Nephron (organoid): ENCODE data around the gene FBXW12.

Source experiments
- H3K27ac Mint-ChIP-seq, 3 experiments: 2 replicates each; pipeline ENCODE4 v1.8.0; 2020; ENCODE audit warnings: mixed read lengths in 3 of 3, mild to moderate bottlenecking in 2 of 3, moderate library complexity in 1 of 3
- H3K27me3 Mint-ChIP-seq: 2 replicates; pipeline ENCODE4 v1.8.0; 2021; ENCODE audit warnings: low read depth, mild to moderate bottlenecking, moderate library complexity, mixed read lengths
- H3K36me3 Mint-ChIP-seq: 2 replicates; pipeline ENCODE4 v1.8.0; 2020; ENCODE audit warnings: low read depth, mixed read lengths
- H3K4me1 Mint-ChIP-seq: 2 replicates; pipeline ENCODE4 v1.8.0; 2020; ENCODE audit warnings: mixed read lengths
- H3K4me3 Mint-ChIP-seq, 3 experiments: 2 replicates each; pipeline ENCODE4 v1.8.0; 2020; ENCODE audit warnings: mild to moderate bottlenecking in 3 of 3, mixed read lengths in 3 of 3, moderate library complexity in 2 of 3
- H3K9me3 Mint-ChIP-seq: 2 replicates; pipeline ENCODE4 v1.8.0; 2020; ENCODE audit warnings: mixed read lengths
- TF ChIP-seq, protein P1 (sequence below), 3 experiments: fragments of 200-600 bp; sonication (generic); IDR thresholded peaks; one replicate each; pipeline ENCODE4 v1.5.0; 2021; ENCODE audit warnings: antibody characterized with exemption in 3 of 3; ENCODE audit not compliant: unreplicated experiment in 3 of 3

The FBXW12 gene

DNA sequence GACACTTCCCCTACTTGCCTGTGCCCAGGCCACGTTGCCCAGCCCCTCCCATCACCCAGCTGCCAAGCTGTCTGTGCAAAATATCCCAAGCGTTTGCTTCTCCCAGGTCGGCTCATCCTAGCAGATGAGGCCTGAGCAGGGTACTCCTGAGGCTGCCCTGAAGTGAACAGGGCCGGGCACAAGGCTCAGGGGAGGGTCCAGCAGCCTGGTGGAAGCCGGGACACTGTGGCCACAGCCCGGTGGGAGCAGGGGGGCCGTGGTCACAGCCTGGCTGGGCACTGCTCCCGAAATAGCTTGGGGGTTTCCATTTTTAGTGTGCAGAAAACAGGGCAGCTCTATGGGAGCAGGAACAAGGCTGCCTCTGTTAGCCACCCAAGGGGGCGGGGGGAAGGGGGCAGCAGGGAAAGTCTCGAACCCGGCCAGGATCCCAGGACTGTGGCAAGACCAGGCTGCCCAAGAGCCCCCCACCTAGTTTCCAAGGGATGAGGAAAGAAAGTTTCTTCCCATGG lies 54.4 kb downstream of the FBXW12 start:
- peak overlapping the region; percentile 90 to 94 (median 93) for H3K27ac Mint-ChIP-seq
- peaks cover 10% of the 10 kb centered on the region for H3K36me3 Mint-ChIP-seq
- peak overlapping the region; percentile 84 to 91 (median 87) for H3K4me3 Mint-ChIP-seq
- H3K27me3 Mint-ChIP-seq = no peaks in the 10 kb centered on the region
- TF ChIP-seq, protein P1, sequence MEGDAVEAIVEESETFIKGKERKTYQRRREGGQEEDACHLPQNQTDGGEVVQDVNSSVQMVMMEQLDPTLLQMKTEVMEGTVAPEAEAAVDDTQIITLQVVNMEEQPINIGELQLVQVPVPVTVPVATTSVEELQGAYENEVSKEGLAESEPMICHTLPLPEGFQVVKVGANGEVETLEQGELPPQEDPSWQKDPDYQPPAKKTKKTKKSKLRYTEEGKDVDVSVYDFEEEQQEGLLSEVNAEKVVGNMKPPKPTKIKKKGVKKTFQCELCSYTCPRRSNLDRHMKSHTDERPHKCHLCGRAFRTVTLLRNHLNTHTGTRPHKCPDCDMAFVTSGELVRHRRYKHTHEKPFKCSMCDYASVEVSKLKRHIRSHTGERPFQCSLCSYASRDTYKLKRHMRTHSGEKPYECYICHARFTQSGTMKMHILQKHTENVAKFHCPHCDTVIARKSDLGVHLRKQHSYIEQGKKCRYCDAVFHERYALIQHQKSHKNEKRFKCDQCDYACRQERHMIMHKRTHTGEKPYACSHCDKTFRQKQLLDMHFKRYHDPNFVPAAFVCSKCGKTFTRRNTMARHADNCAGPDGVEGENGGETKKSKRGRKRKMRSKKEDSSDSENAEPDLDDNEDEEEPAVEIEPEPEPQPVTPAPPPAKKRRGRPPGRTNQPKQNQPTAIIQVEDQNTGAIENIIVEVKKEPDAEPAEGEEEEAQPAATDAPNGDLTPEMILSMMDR (IDR thresholded peaks at IDR 0.05; ENCODE audit: unreplicated experiment in 3 of 3) = no peak
- H3K9me3 Mint-ChIP-seq = no peaks in the 10 kb centered on the region
- peaks cover 49% of the 10 kb centered on the region for H3K4me1 Mint-ChIP-seq

DNA sequence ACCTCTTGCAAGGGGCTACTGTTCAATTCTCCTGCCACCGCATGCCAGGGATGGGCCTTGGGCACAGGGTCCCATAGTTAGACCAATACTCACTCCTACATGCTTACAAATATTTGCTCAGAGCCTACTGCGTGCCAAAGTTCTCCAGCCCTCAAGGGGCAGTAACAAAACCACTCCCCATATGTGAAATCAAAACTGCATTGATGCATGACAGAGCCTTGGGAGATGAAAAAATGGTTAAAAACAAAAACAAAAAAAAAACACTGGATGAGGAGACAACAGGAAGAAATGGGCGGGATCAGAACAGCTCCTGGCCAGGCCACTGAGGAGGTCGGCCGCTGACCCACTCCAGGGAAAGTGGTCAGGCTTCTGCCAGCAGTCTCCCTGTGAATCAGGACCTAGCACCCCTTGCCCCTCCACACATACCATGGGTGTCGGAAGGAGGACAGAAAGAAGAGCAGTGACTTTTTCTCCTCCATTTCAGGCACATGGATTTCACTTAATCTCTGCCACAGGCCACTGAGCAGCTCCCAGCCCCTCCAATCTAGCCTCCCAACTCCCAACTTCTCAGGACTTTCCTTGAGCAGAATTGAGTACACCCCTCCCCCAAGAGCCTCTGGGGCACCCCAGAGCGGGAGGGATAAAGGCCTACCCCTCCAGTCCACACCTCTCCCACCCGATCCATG lies 55.1 kb downstream of the FBXW12 start:
- Mint-ChIP-seq H3K36me3 (peaks cover 9% of the 10 kb centered on the region), H3K4me1 (peaks cover 54% of the 10 kb centered on the region), H3K27me3 (no peaks in the 10 kb centered on the region)

DNA sequence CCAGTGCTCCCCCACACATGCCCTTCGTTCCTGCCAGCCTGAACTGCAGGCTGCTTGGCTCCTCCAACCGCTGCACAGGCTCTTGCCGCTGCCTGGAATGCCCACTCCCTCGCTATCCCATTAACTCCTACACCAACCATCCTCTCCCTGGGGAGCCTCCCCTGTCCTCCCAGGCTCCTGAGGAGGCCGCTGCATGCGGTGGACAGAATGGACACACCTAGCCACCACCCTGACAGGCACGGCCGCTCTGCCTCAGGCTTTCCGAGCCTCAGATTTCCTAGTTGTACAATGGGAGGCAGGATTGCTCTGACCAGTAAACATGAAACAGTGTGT lies 55.6 kb downstream of the FBXW12 start:
- Mint-ChIP-seq H3K9me3 (no peaks in the 10 kb centered on the region), H3K27me3 (no peaks in the 10 kb centered on the region), H3K4me1 (peaks cover 58% of the 10 kb centered on the region), H3K27ac (peak overlapping the region; percentile 90 to 94 (median 93)), H3K4me3 (peak overlapping the region; percentile 84 to 91 (median 87)), H3K36me3 (peaks cover 9% of the 10 kb centered on the region)
- TF ChIP-seq, protein P1 (IDR thresholded peaks at IDR 0.05; ENCODE audit: unreplicated experiment in 3 of 3) = no peak

More for the DNA sequence above, 55.1 kb downstream of the FBXW12 start:
- TF ChIP-seq, protein P1 (IDR thresholded peaks at IDR 0.05; ENCODE audit: unreplicated experiment in 3 of 3) = no peak
- Mint-ChIP-seq H3K9me3 (no peaks in the 10 kb centered on the region), H3K27ac (peak overlapping the region; percentile 90 to 94 (median 93)), H3K4me3 (peak overlapping the region; percentile 84 to 91 (median 87))

DNA sequence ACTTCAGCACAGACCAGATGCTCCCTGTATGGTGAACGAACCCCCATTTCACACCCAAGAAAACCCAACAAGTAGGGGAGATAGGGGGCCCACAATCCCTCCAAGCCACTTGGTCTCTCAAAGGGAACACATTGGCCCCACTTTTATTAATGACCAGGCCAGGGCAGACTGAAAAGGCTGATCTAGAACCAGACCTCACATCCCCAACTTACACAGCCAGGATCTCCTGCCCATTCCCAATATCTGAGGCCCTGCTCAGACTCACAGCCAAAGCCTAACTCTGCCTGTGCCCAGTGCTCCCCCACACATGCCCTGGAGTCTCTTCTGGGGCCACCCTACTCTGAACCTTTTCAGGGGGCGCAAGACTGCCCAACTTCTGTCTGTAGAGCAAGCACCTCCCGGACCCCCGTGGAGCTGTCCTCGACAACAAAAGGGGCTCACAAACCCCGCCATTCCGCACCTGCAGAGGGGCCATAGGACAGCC lies 56.1 kb downstream of the FBXW12 start:
- Mint-ChIP-seq H3K4me1 (peaks cover 54% of the 10 kb centered on the region), H3K36me3 (peaks cover 5% of the 10 kb centered on the region), H3K27me3 (no peaks in the 10 kb centered on the region), H3K27ac (peak overlapping the region; percentile 90 to 94 (median 93)), H3K4me3 (peak overlapping the region; percentile 84 to 91 (median 87)), H3K9me3 (no peaks in the 10 kb centered on the region)
- TF ChIP-seq, protein P1 (IDR thresholded peaks at IDR 0.05; ENCODE audit: unreplicated experiment in 3 of 3) = no peak

DNA sequence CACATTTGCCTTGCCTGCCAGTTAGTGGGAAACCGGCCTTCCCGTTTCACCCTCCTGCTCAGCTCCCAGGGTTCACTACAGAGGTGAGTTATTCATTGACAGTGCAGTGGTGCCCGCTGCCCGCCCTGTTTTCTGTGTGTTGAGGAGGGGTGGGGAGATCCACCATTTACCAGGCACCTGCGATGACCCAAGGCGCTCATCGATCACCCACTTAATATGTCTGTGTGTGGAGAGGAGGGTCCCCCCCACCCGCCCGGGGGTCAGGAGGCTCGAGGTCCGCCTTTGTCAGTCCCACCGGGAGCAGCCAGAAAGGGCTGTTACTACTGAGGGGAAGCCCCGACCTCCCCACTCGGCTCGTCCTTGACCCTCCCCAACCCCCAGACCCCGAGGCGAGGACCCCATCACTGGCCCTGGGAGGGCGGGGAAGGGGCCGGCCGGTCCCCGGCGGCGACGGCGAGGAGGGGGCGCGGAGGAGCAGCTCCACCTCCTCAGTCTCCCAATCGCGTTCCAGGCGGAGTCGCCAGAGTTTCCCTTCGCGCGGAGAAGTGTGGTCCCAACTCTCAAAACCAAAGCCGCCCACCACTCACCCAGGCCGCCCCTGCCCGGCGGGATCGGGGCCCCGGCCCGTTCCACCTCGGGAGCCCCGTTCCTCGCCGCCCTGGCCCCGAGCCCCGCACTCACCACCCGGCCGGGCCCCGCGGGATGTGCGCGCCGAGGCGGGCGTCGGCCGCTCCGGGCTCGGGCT lies 56.7 kb downstream of the FBXW12 start:
- H3K9me3 Mint-ChIP-seq = no peaks in the 10 kb centered on the region
- TF ChIP-seq, protein P1 (IDR thresholded peaks at IDR 0.05; ENCODE audit: unreplicated experiment in 3 of 3) = no peak
- H3K4me1 Mint-ChIP-seq = peaks cover 54% of the 10 kb centered on the region
- peak overlapping the region; percentile 84 to 91 (median 87) for H3K4me3 Mint-ChIP-seq
- no peaks in the 10 kb centered on the region for H3K27me3 Mint-ChIP-seq
- H3K27ac Mint-ChIP-seq = peak overlapping the region; percentile 90 to 94 (median 93)
- H3K36me3 Mint-ChIP-seq = peaks cover 3% of the 10 kb centered on the region
